Measurements from ENCODE around the gene RAD23B.
A peak's percentile ranks its signal among the peaks of the same experiment; 100 is the strongest.

The RAD23B gene

DNA sequence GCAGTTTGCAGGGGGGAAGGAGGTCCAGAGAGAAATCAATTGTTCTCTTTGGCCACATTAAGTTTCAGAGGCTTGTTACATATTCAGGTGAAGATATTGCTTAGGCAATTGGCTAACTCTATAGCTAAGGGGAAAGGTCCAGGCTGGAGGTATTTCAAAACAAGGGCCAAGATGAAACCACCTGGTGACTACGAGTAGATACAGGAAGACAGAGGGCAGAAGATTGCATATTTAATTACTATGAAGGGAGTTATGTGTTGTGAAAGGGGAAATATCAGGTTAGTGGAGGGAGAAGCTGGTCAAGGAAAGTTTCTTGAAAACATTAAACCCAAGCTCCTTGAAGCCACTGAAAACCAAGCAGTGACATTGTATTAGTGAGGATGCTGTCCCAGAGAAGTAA lies 1.9 kb upstream of the RAD23B start:
- H3K9me3 ChIP-seq: no peaks in the 10 kb centered on the region
- H3K4me1 ChIP-seq (ENCODE audit: control insufficient read depth in 1 of 2, insufficient read depth in 1 of 2, low read depth in 1 of 2, low read length in 1 of 2): peaks cover 66 to 69% of the 10 kb centered on the region in 2 experiments
- no peaks in the 10 kb centered on the region for H3K36me3 ChIP-seq
- peak overlapping the region; percentile 77 to 85 for H3K4me3 ChIP-seq (ENCODE audit: low read depth in 1 of 2, low read length in 1 of 2)
- H3K27ac ChIP-seq: peak overlapping the region; percentile 99
- TF ChIP-seq, protein P1, sequence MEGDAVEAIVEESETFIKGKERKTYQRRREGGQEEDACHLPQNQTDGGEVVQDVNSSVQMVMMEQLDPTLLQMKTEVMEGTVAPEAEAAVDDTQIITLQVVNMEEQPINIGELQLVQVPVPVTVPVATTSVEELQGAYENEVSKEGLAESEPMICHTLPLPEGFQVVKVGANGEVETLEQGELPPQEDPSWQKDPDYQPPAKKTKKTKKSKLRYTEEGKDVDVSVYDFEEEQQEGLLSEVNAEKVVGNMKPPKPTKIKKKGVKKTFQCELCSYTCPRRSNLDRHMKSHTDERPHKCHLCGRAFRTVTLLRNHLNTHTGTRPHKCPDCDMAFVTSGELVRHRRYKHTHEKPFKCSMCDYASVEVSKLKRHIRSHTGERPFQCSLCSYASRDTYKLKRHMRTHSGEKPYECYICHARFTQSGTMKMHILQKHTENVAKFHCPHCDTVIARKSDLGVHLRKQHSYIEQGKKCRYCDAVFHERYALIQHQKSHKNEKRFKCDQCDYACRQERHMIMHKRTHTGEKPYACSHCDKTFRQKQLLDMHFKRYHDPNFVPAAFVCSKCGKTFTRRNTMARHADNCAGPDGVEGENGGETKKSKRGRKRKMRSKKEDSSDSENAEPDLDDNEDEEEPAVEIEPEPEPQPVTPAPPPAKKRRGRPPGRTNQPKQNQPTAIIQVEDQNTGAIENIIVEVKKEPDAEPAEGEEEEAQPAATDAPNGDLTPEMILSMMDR (IDR thresholded peaks at IDR 0.05): no peak
- peaks cover 14% of the 10 kb centered on the region for H3K27me3 ChIP-seq

DNA sequence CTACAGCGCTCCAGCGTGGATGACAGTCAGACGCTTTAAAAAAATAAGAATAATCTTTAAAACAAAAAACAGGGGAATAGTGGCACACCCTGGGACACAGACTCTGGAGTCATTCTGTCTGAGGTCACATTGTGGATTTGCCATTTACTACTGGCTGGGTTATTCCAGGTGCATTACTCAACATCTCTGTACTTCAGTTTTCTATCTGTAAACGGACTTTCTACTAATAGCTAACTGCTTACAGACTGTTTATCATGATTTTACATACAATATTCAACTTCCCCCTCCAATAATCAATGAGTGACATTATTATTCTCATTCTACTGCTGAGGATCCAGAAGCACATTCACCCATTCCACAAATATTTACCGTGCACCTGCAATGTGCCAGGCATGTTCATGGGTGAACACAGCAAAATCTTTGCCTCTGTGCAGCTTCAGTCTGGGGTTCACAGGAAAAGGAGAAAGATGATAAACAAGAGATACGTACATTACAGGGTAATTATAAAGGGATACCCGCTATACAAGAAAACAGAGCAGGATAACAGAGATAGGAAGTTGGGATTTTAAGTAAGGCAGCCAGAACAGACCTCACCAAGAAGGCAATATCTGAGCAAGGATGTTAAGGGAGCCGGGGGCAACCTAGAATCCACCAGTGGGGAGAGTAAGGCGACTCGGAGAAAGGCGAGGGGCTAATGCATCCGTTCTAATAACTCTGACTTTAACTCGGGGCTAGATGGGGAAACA lies 984 bp upstream of the RAD23B start:
- Histone ChIP-seq H3K9me3 (no peaks in the 10 kb centered on the region), H3K36me3 (no peaks in the 10 kb centered on the region), H3K27ac (peak overlapping the region; percentile 99), H3K4me3 (ENCODE audit: low read depth in 1 of 2, low read length in 1 of 2) (peak overlapping the region; percentile 77 to 85), H3K4me1 (ENCODE audit: control insufficient read depth in 1 of 2, insufficient read depth in 1 of 2, low read depth in 1 of 2, low read length in 1 of 2) (peaks cover 73 to 75% of the 10 kb centered on the region in 2 experiments), H3K27me3 (peaks cover 5% of the 10 kb centered on the region)
- TF ChIP-seq, protein P1 (IDR thresholded peaks at IDR 0.05): no peak

DNA sequence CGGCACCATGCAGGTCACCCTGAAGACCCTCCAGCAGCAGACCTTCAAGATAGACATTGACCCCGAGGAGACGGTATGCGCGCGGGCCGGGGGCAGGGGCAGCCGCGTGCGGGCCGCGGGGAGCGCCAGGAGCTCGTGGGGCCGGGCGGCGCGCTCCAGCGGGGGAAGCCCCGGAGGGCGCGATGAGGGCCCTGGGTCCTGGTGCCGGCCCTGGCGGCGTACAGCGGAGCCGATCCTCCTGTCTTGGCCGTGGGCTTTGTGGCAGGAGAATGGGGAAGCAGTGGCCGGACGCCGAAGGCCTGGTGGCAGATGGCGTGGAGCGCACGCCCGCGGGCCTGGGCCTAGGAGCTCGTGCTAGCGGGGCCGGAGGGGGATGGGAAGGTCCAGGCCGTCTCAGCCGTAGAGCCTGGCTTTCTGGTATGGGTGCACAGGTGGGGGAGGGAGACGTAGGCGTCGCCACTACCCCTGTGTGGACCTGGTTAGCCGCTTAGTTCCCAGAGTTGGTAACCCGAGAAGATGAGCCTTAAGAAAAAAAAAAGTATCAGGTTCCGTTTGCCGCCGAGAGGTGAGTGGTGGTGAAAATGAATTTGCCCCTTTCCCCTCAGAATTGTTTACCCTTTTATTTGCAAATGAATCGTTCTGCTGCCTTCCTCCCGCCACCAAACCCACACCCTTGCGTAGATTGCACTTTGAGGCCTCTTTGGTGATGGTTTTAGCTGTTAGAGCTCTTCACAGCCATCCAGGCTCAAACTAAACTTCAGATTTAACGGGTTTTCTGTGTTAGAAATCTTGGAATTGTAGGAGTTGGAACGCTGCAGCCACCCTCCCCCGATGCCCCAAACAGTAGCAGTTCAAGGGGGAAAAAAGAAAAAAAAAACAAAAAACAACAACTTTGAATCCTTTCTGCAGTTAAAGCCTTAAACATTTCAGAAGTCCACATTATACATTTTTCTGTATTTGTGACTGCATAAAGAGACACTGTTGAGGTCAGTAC lies 841 bp downstream of the RAD23B start:
- Histone ChIP-seq H3K36me3 (no peaks in the 10 kb centered on the region), H3K4me1 (ENCODE audit: control insufficient read depth in 1 of 2, insufficient read depth in 1 of 2, low read depth in 1 of 2, low read length in 1 of 2) (peaks cover 65 to 86% of the 10 kb centered on the region in 2 experiments), H3K27ac (peak overlapping the region; percentile 99), H3K9me3 (no peaks in the 10 kb centered on the region), H3K27me3 (no peaks in the 10 kb centered on the region), H3K4me3 (ENCODE audit: low read depth in 1 of 2, low read length in 1 of 2) (peak overlapping the region; percentile 77 to 85)
- TF ChIP-seq, protein P1 (IDR thresholded peaks at IDR 0.05): peak; percentile 50

DNA sequence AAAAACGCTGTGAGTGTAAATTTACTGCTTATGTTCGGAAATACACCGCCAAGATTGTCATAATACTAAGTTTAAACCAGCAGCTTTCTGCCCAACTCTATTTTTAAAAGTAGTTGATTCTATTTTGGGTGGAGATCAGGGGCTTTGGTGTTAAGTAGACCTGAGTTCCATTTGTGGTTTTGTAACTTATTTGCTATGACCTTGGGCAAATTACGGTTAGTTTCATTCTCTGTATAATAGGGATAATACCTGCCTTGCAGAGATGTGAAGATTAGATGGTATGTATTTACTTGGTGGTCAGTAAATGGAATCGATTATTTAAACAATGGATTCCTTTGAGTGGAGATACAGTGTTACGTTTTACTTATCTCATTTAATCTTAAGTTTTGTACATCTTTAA lies 1.6 kb downstream of the RAD23B start:
- Histone ChIP-seq H3K36me3 (no peaks in the 10 kb centered on the region), H3K27me3 (no peaks in the 10 kb centered on the region), H3K4me1 (ENCODE audit: control insufficient read depth in 1 of 2, insufficient read depth in 1 of 2, low read depth in 1 of 2, low read length in 1 of 2) (peaks cover 58 to 79% of the 10 kb centered on the region in 2 experiments), H3K27ac (peak overlapping the region; percentile 99), H3K9me3 (no peaks in the 10 kb centered on the region), H3K4me3 (ENCODE audit: low read depth in 1 of 2, low read length in 1 of 2) (peak overlapping the region; percentile 77 to 85)
- TF ChIP-seq, protein P1 (IDR thresholded peaks at IDR 0.05): no peak

DNA sequence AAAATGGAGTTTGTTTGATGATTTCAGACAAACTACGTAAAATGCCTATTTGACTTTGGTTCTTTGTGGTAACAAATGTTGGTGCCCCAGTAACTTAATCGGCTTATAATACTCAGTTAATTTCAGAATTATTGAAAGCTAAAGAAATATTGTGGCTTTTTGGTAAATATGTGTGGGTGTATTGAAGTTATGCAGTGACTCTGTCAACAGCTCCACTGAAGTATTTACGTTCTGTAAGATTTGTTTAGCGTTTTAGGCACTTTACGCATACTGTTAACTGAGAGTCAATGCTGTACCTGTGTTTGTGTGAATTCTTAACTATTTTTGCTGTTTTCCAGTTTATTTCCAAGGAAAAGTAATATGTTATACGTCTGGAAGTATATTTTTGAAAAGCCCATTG lies 2.2 kb downstream of the RAD23B start:
- TF ChIP-seq, protein P1 (IDR thresholded peaks at IDR 0.05): no peak
- H3K27ac ChIP-seq: peak overlapping the region; percentile 2
- H3K4me3 ChIP-seq (ENCODE audit: low read depth in 1 of 2, low read length in 1 of 2): peak overlapping the region in 1 of 2 experiments; percentile 85
- H3K27me3 ChIP-seq: no peaks in the 10 kb centered on the region
- peaks cover 51 to 73% of the 10 kb centered on the region in 2 experiments for H3K4me1 ChIP-seq (ENCODE audit: control insufficient read depth in 1 of 2, insufficient read depth in 1 of 2, low read depth in 1 of 2, low read length in 1 of 2)
- H3K9me3 ChIP-seq: no peaks in the 10 kb centered on the region
- H3K36me3 ChIP-seq: no peaks in the 10 kb centered on the region

All from neutrophil (primary cell).